GM21381 (cell line): ENCODE results near the gene BCAS4.

Experiments
- ATAC-seq: cut with Tn5 transposase; IDR thresholded peaks from one replicate; pipeline ENCODE4 v1.9.1; 2021; ENCODE audit warnings: mild to moderate bottlenecking, moderate library complexity; ENCODE audit not compliant: unreplicated experiment

The BCAS4 gene

DNA sequence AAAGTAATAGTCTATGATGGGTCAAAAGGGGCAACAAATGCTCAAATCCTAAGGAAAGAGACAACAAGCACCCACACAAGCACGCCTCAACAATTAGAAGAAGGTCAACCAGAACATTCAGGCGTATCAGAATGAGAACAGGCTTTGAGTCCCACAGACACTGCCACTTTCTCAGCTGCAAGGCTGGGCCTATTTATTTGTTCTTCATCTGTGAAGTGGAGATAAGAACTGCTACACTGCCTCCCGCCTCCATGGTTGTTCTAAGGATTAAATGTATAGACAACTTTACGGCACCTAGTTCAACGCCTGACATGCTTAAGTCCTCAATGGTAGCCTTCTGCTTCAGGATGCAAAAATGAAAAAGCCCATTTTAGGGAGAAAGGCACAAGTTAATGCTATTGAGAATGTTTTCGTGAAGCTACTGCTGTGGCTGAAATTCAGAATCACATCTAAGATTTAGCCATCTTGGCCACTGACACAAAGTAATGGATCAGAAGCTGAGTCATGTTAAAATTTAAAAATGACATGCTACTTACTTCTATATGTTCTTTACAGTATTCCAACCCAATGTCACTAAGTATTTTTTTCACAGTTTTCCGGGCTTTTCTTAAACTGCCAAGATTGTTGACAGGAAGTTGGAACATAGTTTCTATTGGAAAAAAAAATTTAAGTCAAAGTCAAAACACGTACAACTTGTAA lies 108.6 kb downstream of the BCAS4 start:
- ATAC-seq = no peak

DNA sequence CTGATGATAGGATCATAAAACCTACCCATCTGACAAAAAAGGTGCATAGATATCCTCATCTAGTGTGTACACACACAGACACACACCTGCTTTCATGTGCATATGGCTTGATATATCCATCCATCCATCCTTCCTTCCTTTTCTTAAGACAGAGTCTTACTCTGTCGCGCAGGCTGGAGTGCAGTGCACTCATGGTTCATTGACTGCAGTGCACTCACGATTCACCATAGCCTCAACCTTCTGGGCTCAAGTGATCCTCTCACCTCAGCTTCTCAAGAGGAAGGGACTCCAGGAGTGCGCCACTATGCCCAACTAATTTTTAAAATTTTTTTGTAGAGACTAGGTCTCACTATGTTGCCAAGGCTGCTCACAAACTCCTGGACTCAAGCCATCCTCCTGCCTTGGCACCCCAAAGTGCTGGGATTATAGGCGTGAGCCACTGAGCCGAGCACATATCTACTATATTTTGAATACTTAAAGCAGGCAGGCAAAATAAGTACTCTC lies 109.3 kb downstream of the BCAS4 start:
- no peak for ATAC-seq

DNA sequence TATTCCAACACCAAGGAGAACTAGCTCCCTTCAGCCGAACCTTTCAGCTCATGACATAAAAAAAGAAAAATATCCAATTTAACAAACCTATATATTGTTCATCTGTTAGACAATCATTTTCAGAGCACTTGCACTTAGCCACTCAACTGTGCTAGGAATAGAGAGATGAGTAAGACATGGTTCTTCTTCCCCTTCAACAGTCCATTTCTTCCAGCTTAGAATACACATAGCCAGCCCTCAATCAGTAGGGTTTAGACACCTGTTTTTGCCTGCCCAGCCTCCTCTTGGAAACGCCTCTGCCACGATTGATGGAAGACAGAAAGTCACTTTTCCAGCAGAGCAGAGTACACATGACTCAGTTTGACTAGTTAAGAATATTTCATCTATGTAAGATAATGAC lies 114.6 kb downstream of the BCAS4 start:
- ATAC-seq = no peak

DNA sequence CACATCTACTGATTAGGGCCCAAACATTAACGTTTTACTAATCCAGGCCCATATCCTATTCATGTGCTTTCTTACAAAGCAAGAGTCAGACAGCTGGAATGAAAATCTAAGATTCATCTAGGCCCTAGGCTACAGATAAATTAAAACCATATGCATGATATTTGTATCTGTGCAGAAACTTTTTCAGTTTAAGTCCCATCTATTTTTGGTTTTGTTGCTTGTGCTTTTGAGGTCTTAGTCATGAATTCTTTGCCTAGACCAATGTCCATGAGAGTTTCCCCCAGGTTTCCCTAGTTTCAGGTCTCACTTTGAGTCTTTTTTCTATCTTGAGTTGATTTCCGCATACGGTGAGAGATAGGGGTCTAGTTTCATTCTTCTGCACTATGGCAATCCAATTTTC lies 116.2 kb downstream of the BCAS4 start:
- peak; percentile 22 for ATAC-seq

DNA sequence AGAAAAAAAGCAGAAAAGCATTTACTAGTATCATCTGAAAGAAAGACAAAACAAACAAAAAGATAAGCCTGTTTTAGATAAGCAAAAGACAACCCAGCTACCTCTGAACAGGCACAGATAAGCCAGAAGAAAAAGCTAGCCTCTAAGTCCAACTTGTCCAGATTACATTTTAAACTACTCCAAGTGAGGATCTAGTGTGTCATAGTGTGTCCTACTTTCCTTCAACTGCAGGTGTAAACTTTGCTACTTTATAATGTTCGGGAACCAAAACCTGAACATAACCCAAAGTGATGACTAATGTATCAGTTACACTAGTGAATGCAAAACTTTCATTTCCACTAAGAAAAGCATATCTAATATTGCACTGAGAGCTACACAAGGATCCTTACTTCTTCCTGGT lies 116.9 kb downstream of the BCAS4 start:
- ATAC-seq = peak; percentile 60

DNA sequence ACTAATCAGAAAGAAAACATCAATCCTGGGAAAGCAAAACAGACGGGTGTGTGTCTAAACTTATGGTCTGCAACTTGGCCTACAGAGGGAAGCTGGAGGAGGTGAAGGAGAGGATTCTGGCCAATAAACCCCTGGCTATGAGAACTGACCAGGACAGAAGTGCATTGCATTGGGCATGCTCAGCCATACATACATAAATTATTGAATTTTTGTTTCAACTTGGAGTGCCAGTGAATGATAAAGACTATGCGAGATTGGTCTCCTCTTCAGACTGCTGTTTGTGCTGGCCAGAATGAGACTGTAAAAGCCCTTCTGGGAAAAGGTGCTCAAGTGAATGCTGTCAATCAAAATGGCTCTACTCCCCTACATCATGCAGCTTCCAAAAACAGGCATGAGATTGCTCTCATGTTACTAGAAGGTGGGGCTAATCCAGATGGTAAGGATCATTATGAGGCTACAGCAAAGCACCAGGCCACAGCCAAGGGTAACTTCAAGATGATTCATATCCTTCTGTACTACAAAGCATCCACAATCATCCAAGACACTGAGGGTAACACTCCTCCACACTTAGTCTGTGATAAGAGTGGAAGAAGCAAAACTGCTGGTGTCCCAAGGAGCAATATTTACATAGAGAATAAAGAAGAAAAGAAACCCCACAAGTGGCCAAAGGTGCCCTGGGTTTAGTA lies 119.0 kb downstream of the BCAS4 start:
- no peak for ATAC-seq

DNA sequence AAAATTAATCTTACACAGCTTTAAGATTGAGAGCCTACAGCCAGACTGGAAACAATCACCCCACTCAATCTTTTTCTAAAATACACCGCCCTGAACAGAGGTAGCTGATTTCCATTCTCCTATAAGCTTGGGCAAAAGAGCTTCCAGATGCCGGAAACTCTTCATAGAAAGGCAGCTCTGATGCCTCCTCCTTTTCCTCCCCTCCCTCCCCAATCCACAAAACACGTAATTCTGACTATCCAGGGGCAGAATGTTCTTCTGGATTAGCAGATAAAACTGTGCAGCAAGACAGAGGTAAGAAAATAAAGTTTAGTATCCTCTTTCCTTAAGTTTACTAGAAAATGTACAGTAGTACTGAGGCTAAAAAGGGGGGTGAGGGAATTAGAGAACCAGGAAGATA lies 120.6 kb downstream of the BCAS4 start:
- no peak for ATAC-seq

DNA sequence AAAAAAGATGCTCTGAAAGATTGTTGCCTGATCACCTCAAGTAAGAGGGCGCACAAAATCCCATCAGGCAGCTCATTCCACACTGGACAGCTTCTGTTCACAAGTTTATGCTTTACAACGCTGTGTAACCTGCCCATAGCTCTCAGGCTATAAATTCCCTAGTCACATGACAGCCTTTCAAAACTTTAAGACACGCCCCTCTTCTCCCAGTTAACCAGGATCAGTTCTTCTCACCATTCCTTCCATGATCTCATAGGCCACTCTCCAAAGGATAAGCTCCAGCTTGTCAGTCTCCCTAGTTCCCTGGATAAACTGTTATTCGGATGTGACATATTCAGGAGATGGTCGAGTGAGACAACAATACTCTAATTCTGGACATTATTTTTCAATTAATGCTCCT lies 121.4 kb downstream of the BCAS4 start:
- ATAC-seq = no peak

DNA sequence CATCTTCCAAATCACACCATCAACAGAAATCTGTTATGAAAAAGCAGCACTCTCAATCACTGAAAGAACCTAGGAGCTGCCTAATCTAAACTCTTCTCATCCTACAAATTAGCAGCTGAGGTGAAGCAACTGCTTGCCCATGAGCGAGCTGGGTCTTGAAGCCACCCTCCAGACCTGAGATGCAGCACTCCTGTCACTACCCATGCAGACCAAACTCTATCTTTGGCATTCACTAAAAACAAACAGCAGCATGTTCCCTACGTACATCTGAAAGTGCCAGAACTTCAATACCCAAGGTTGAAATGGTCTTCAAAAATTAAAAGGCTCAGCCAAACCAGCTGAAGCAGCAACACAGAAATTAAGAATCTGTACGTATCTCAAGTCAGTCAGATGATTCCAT lies 122.1 kb downstream of the BCAS4 start:
- no peak for ATAC-seq

DNA sequence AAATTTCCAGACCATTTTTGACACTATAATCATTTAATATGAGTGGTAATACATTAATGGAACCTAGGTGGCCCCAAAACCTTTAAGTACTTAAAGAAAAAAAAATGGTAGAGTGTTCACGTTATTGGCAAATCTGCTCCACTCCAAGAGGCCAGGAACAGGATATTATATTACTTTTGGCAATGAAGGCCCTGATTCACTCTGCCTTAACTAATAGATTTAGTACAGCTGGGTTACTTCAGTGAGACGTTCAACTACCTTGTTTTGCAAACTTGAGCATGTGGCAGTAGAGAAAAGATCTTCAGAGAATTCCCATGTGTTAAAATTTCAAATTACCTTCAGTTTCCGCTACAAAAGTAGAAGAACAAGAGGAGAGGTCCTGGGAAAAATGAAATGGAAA lies 123.5 kb downstream of the BCAS4 start:
- ATAC-seq = no peak

DNA sequence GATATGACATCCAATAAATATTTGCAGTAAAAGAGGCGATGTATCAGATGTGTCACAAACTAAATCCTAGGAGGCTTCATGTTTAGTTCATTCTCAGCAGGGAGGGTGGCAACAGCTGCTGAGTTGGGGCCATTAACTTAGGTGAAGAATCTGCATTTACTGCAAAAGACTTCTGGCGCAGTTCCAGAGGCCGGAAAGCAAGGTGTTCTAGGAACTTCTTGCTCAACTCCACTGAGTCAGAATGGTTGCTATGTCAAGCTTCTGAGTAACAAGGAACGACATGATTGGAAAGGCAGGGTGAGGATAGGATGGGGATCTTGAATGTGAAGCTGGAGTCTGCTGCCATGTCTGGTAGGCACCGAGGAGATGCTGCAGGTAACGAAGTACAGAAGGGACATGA lies 124.7 kb downstream of the BCAS4 start:
- ATAC-seq = no peak

DNA sequence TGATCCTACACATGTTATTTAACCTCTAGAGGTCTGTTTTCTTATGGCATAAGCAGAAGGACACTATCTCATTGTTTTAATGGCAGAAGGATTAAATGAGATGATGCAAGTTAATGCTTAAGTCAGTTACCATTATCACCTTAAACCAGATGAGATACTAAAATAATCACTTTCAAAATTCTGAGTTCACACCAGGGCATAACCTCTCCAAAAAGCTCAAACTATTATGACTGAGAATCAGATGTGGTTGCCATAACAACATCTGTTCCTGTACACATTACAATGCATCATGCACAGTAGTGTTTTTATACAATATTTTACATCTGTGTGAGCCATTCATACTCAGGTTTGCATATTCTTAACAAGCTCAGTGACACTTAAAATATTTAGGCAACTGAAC lies 126.1 kb downstream of the BCAS4 start:
- ATAC-seq = no peak

DNA sequence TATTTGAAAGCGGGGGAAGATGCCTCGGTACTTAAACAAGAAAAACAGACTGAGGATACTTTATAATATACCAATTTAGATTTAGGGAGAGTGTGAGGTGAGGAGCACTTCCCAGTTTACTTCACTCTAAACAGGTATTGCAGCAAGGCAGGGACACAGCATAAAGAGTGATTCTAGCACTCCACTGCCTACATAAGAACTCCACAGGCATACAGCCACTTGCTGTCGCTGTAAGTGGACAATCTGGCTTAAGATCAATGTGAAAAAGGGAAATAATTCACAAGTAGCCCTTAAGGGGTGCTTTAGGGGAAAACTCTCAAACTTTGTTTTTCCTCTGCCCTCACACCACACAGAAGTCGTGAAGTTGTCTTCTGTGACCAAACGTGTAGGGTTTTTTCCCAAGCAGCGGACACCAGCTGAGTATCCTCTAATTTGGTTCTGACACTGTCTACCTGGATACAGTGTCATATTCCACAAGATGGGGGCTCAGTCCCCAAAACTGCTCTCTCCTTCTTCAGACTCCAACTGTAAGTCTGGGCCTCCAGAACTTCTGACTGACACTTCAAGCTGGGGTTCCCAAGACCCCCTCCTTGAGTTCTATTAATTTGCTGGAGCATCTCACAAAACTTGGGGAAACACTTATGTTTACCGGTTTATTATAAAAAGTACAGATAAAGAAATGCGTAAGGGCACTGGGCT lies 127.1 kb downstream of the BCAS4 start:
- ATAC-seq = no peak

DNA sequence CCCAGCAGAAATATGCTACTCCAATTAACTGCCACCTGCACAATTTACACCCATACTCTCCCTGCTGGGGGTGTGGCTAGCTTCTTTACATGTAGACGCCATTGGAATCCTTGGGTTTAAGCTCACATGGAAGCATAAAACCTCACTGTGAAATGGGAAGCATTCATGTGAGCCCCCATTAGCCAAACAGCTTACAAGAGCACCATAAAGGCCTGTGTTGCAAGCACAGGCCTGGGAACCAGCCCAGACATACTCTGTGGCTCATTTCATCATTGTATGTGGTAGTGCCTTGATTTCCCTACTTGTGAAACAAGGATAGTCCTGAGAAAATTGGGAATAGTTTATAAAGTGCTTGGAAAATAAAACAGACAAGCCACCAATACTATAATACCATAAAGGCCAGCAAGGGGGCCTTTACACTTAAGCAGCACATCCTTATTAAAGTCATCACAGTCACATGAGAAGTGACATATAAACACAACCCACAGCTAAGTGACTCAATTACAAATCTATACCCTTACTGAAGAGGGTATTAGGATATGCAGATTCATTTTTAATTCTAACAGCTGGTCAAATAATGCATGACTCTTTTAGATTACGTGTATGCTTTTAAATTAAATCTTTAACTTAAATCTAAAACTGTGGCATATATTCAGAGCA lies 129.5 kb downstream of the BCAS4 start:
- no peak for ATAC-seq

DNA sequence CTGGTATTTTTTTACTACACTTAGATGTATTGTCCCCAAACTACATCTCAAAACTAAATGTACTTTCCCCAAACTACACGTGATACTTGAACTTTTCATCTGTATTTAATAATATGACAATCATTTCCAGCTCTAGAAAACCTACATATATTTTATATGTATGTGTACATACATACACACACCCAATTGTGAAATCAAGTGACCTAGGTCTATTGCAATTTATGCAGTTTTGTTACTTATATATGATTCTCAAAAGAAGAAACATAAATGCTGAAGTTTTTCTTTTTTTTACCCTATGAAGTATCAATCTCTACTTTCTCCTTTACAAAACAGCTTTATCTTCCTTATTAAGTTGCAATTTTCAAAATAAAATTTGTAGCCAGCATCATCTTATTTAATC lies 131.7 kb downstream of the BCAS4 start:
- no peak for ATAC-seq
